Ishikawa (cell line): ENCODE results near the gene DDX43.

Experiments
- CEBPB ChIP-seq: IDR thresholded peaks from 2 replicates; pipeline ENCODE4 v1.6.1; 2012
- CREB1 ChIP-seq: IDR thresholded peaks from 2 replicates; pipeline ENCODE4 v1.6.1; 2012; ENCODE audit warnings: low read depth
- EGR1 ChIP-seq: IDR thresholded peaks from 2 replicates; pipeline ENCODE4 v1.6.1; 2012
- EP300 ChIP-seq: IDR thresholded peaks from 2 replicates; pipeline ENCODE4 v1.6.1; 2012; ENCODE audit warnings: borderline replicate concordance
- FOXM1 ChIP-seq: IDR thresholded peaks from 2 replicates; pipeline ENCODE4 v1.6.1; 2012; ENCODE audit warnings: low read depth, borderline replicate concordance
- MAX ChIP-seq: IDR thresholded peaks from 2 replicates; pipeline ENCODE4 v1.6.1; 2012
- NFIC ChIP-seq: IDR thresholded peaks from 2 replicates; pipeline ENCODE4 v1.6.1; 2012
- RAD21 ChIP-seq: IDR thresholded peaks from 2 replicates; pipeline ENCODE4 v1.6.1; 2012; ENCODE audit warnings: low read depth
- REST ChIP-seq: IDR thresholded peaks from 2 replicates; pipeline ENCODE4 v1.6.1; 2012; ENCODE audit warnings: low read depth, mild to moderate bottlenecking
- TAF1 ChIP-seq: IDR thresholded peaks from 2 replicates; pipeline ENCODE4 v1.6.1; 2012; ENCODE audit warnings: low read depth, mild to moderate bottlenecking
- TCF12 ChIP-seq: IDR thresholded peaks from 2 replicates; pipeline ENCODE4 v1.6.1; 2012; ENCODE audit warnings: low read depth
- TEAD4 ChIP-seq: IDR thresholded peaks from 2 replicates; pipeline ENCODE4 v1.6.1; 2012
- USF1 ChIP-seq: IDR thresholded peaks from 2 replicates; pipeline ENCODE4 v1.6.1; 2012
- YY1 ChIP-seq: IDR thresholded peaks from 2 replicates; pipeline ENCODE4 v1.6.1; 2012; ENCODE audit warnings: low read depth
- ZBTB7A ChIP-seq: IDR thresholded peaks from 2 replicates; pipeline ENCODE4 v1.6.1; 2012; ENCODE audit warnings: low read depth

Gene DDX43

GRCh38 chr6:73369157-73369556 is 25.5 kb upstream of the DDX43 start:
- TF ChIP-seq EGR1 (no peak), CREB1 (no peak), FOXM1 (no peak), RAD21 (no peak), TEAD4 (no peak), ZBTB7A (no peak), USF1 (no peak), TAF1 (no peak)

GRCh38 chr6:73369563-73369962 is 25.1 kb upstream of the DDX43 start, which contains the start of gene OOEP:
OOEP (minus strand) TSS chr6:73369897; CDS start chr6:73369792, 105 bp downstream.
- no peak for TF ChIP-seq USF1
- no peak for TF ChIP-seq REST
- TF ChIP-seq TEAD4: no peak
- no peak for TF ChIP-seq CREB1
- TF ChIP-seq NFIC: no peak
- TF ChIP-seq ZBTB7A: no peak
- TF ChIP-seq FOXM1: no peak
- TF ChIP-seq YY1: no peak
- TF ChIP-seq EGR1: no peak
- TF ChIP-seq CEBPB: no peak
- no peak for TF ChIP-seq RAD21
- TF ChIP-seq EP300: no peak
- TF ChIP-seq MAX: no peak
- TF ChIP-seq TCF12: no peak
- no peak for TF ChIP-seq TAF1

GRCh38 chr6:73371984-73372383 is 22.6 kb upstream of the DDX43 start:
- TF ChIP-seq EGR1 (no peak), RAD21 (no peak), MAX (no peak), ZBTB7A (no peak), CEBPB (no peak), REST (no peak), USF1 (no peak), TEAD4 (no peak), TCF12 (no peak)

GRCh38 chr6:73372516-73372915 is 22.1 kb upstream of the DDX43 start:
- TF ChIP-seq CEBPB (no peak), EP300 (no peak), YY1 (no peak), TAF1 (no peak), USF1 (no peak), NFIC (no peak)

GRCh38 chr6:73375216-73375615 is 19.4 kb upstream of the DDX43 start:
- TF ChIP-seq RAD21 (no peak), FOXM1 (no peak), EP300 (no peak), TAF1 (no peak), CREB1 (no peak), ZBTB7A (no peak), NFIC (no peak), REST (no peak), TEAD4 (no peak), CEBPB (no peak), YY1 (no peak), EGR1 (no peak), TCF12 (no peak), USF1 (no peak), MAX (no peak)
